OCI-LY7 (cell line): ENCODE data around the gene CHCHD4. TPM values are rescaled to one million over a fixed set of nuclear protein-coding genes. Genes with fewer than 3 reads are reported as not detected.

ENCODE experiments used
- BruUV-seq: library from RNA; stranded (reverse); fragments of 400-500 nt; replicated peaks from 2 replicates; lab custom pipeline; 2021; lab: Mats Ljungman, UMichigan
- CTCF ChIA-PET: fragments of 300-600 bp; sonication (Branson Sonifier 250); formaldehyde crosslinking; loops from one replicate; lab custom pipeline; 2022; ENCODE audit warnings: antibody characterized with exemption; ENCODE audit not compliant: unreplicated experiment; lab: Charles Lee
- POLR2A ChIA-PET: fragments of 300-600 bp; sonication (Branson Sonifier 250); formaldehyde crosslinking; loops from one replicate; lab custom pipeline; 2022; ENCODE audit warnings: antibody characterized with exemption; lab: Charles Lee
- DNase-seq: peaks from one replicate; pipeline ENCODE4 v3.0.0-alpha.2; 2015; ENCODE audit warnings: low spot score
- H2AFZ ChIP-seq: fragments of 200-600 bp; sonication (generic), shearing (Covaris generic); 2 replicates; pipeline ENCODE4 v1.6.1; 2014; ENCODE audit warnings: mild to moderate bottlenecking, antibody characterized with exemption, low read length, moderate library complexity
- H3K27ac ChIP-seq: fragments of 200-600 bp; sonication (generic); 2 replicates; pipeline ENCODE4 v1.5.1; 2014; ENCODE audit warnings: mixed run types, low read depth, mild to moderate bottlenecking, moderate library complexity, low read length, inconsistent platforms; ENCODE audit not compliant: poor library complexity, severe bottlenecking
- H3K36me3 ChIP-seq: fragments of 200-600 bp; sonication (generic); 2 replicates; pipeline ENCODE4 v1.6.1; 2014; ENCODE audit warnings: mild to moderate bottlenecking, antibody characterized with exemption, low read length, moderate library complexity, mixed read lengths; ENCODE audit not compliant: insufficient read depth
- H3K4me1 ChIP-seq: fragments of 200-600 bp; sonication (generic); 2 replicates; pipeline ENCODE4 v1.5.1; 2014; ENCODE audit warnings: mild to moderate bottlenecking, low read length; ENCODE audit not compliant: insufficient read depth, poor library complexity, severe bottlenecking
- H3K4me2 ChIP-seq: fragments of 200-600 bp; sonication (generic); 2 replicates; pipeline ENCODE4 v1.6.1; 2014; ENCODE audit warnings: mild to moderate bottlenecking, low read length
- H3K4me3 ChIP-seq: fragments of 200-600 bp; sonication (generic); 2 replicates; pipeline ENCODE4 v1.5.1; 2014; ENCODE audit warnings: mild to moderate bottlenecking, low read depth, low read length; ENCODE audit not compliant: poor library complexity, severe bottlenecking
- H3K79me2 ChIP-seq: fragments of 200-600 bp; sonication (generic); 2 replicates; pipeline ENCODE4 v1.6.1; 2016; ENCODE audit warnings: low read depth, mild to moderate bottlenecking, low read length, moderate library complexity, mixed read lengths; ENCODE audit not compliant: insufficient read depth
- H3K9me2 ChIP-seq: fragments of 200-600 bp; sonication (generic); 2 replicates; pipeline ENCODE4 v1.6.1; 2016; ENCODE audit warnings: mild to moderate bottlenecking, low read length, mixed read lengths; ENCODE audit not compliant: insufficient read depth
- H3K9me3 ChIP-seq: fragments of 200-600 bp; sonication (generic); 2 replicates; pipeline ENCODE4 v1.6.1; 2014; ENCODE audit warnings: mild to moderate bottlenecking, mixed run types, low read length, mixed read lengths
- H4K20me1 ChIP-seq: fragments of 200-600 bp; sonication (generic); 2 replicates; pipeline ENCODE4 v1.6.1; 2014; ENCODE audit warnings: mild to moderate bottlenecking, antibody characterized with exemption, low read length, moderate library complexity, mixed read lengths; ENCODE audit not compliant: insufficient read depth
- CTCF ChIP-seq: fragments of 200-600 bp; sonication (generic); conservative IDR thresholded peaks from 2 replicates; pipeline ENCODE4 v1.5.1; 2014; ENCODE audit warnings: mild to moderate bottlenecking, antibody characterized with exemption, low read length, moderate library complexity, mixed read lengths
- EZH2phosphoT487 ChIP-seq: fragments of 200-600 bp; sonication (generic); IDR thresholded peaks from 2 replicates; pipeline ENCODE4 v1.6.1; 2018; ENCODE audit warnings: low read depth, borderline replicate concordance, mild to moderate bottlenecking, mixed run types, antibody characterized with exemption, low read length, moderate library complexity, mixed read lengths
- intact Hi-C: fragments of 100-400 bp; cut with micrococcal nuclease; formaldehyde crosslinking; loops from one replicate; pipeline ENCODE4 v1.10.0; 2022; ENCODE audit not compliant: unreplicated experiment
- total RNA-seq, 2 experiments: library from RNA; depleted of rRNA in 1 of 2; stranded (reverse); fragments of >200 nt in 1 of 2; shearing (Covaris generic) in 1 of 2; gene quantifications; 2 replicates each; pipeline ENCODE4 v1.2.3, GENCODE V29; 2014 to 2022

The CHCHD4 gene
- total RNA-seq, 2 experiments from 2014 or later: 19.8 to 27.1 TPM

GRCh38 chr3:14138109-14138877 lies 13.6 kb upstream of the CHCHD4 start:
- BruUV-seq: no TSS peak
- peaks cover 23% of the 10 kb centered on the region; the same call in 1 of the 2 replicates for H3K36me3 ChIP-seq
- intact Hi-C loops: no loop called here
- no peaks in the 10 kb centered on the region for H3K9me3 ChIP-seq
- no peak overlapping the region for H2AFZ ChIP-seq
- H3K79me2 ChIP-seq: no peaks in the 10 kb centered on the region
- ChIA-PET CTCF (no interaction called here), POLR2A (no interaction called here)
- no peaks in the 10 kb centered on the region for H3K9me2 ChIP-seq
- H3K27ac ChIP-seq: no peak overlapping the region
- H3K4me2 ChIP-seq: no peak overlapping the region
- no peaks in the 10 kb centered on the region for H4K20me1 ChIP-seq
- no peak for DNase-seq
- H3K4me3 ChIP-seq: no peak overlapping the region
- TF ChIP-seq CTCF (no peak), EZH2phosphoT487 (no peak)
- no peaks in the 10 kb centered on the region for H3K4me1 ChIP-seq

- H2AFZ ChIP-seq: no peak overlapping the region
- CTCF ChIA-PET: no interaction called here
- no peaks in the 10 kb centered on the region for H3K4me1 ChIP-seq
- no peaks in the 10 kb centered on the region for H3K9me3 ChIP-seq
- H3K79me2 ChIP-seq: no peaks in the 10 kb centered on the region
- POLR2A ChIA-PET: no interaction called here
- intact Hi-C loops: no loop called here
- no peaks in the 10 kb centered on the region for H3K9me2 ChIP-seq
- H3K4me3 ChIP-seq: no peak overlapping the region
- TF ChIP-seq EZH2phosphoT487: no peak
- TF ChIP-seq CTCF: no peak
- no peak overlapping the region for H3K4me2 ChIP-seq
- H3K36me3 ChIP-seq: peaks cover 31% of the 10 kb centered on the region; the same call in 1 of the 2 replicates
- no TSS peak for BruUV-seq
- no peaks in the 10 kb centered on the region for H4K20me1 ChIP-seq
- DNase-seq: no peak
- no peak overlapping the region for H3K27ac ChIP-seq
Measured at GRCh38 chr3:14137445-14137844, 12.8 kb upstream of the CHCHD4 start.

- H3K4me1 ChIP-seq: no peaks in the 10 kb centered on the region
- no peaks in the 10 kb centered on the region for H3K79me2 ChIP-seq
- DNase-seq: no peak
- ChIA-PET POLR2A (no interaction called here), CTCF (no interaction called here)
- no TSS peak for BruUV-seq
- no peaks in the 10 kb centered on the region for H4K20me1 ChIP-seq
- H3K9me3 ChIP-seq: no peaks in the 10 kb centered on the region
- no peak overlapping the region for H3K27ac ChIP-seq
- intact Hi-C loops: no loop called here
- no peak overlapping the region for H2AFZ ChIP-seq
- H3K4me2 ChIP-seq: no peak overlapping the region
- TF ChIP-seq CTCF (no peak), EZH2phosphoT487 (no peak)
- no peaks in the 10 kb centered on the region for H3K9me2 ChIP-seq
- H3K36me3 ChIP-seq: peaks cover 34% of the 10 kb centered on the region; the same call in 1 of the 2 replicates
- no peak overlapping the region for H3K4me3 ChIP-seq
Measured at GRCh38 chr3:14137004-14137403, 12.3 kb upstream of the CHCHD4 start.
